H1 (cell line): ENCODE measurements around the gene CRTAC1. TPM values are rescaled to one million over a fixed set of nuclear protein-coding genes. Genes with fewer than 3 reads are reported as not detected.

Experiments
- ATF2 ChIP-seq: IDR thresholded peaks from 2 replicates; pipeline ENCODE4 v1.6.1; 2012; ENCODE audit warnings: low read length, inconsistent platforms
- BCL11A ChIP-seq, 2 experiments: IDR thresholded peaks; one replicate each; pipeline ENCODE4 v1.6.1; 2011; ENCODE audit warnings: low read depth in 2 of 2, low read length in 2 of 2, mild to moderate bottlenecking in 2 of 2
- CEBPB ChIP-seq: IDR thresholded peaks from 2 replicates; pipeline ENCODE4 v1.6.1; 2012; ENCODE audit warnings: low read depth, low read length
- CTCF ChIP-seq, 3 experiments: IDR thresholded peaks; 1 replicate in 2 of 3; 2 replicates in 1 of 3; pipeline versions ENCODE4 v1.5.1 to v1.6.1; 2011; ENCODE audit warnings: low read length in 3 of 3, mild to moderate bottlenecking in 3 of 3, inconsistent platforms in 2 of 3, low read depth in 1 of 3, moderate library complexity in 1 of 3; ENCODE audit not compliant: insufficient read depth in 1 of 3; ENCODE audit errors: control extremely low read depth in 1 of 3
- EZH2 ChIP-seq: fragments of 200-600 bp; sonication (generic); IDR thresholded peaks from 2 replicates; pipeline ENCODE4 v1.7.1; 2012; ENCODE audit warnings: low read depth, mild to moderate bottlenecking, moderate library complexity, low read length, inconsistent platforms; ENCODE audit not compliant: severe bottlenecking
- GTF2F1 ChIP-seq: IDR thresholded peaks from 2 replicates; pipeline ENCODE4 v1.6.1; 2012; ENCODE audit warnings: low read depth, low read length, improper control_type of control experiment, borderline replicate concordance
- KDM1A ChIP-seq: fragments of 200-600, 300-600 bp; sonication (generic); IDR thresholded peaks from 2 replicates; pipeline ENCODE4 v1.7.1; 2016; ENCODE audit warnings: mild to moderate bottlenecking, low read length, borderline replicate concordance
- KDM4A ChIP-seq: IDR thresholded peaks from one replicate; pipeline ENCODE4 v1.7.1; 2012; ENCODE audit warnings: low read depth, mild to moderate bottlenecking, moderate library complexity, low read length, inconsistent platforms; ENCODE audit not compliant: severe bottlenecking
- RFX5 ChIP-seq: IDR thresholded peaks from 2 replicates; pipeline ENCODE4 v1.6.1; 2011; ENCODE audit warnings: low read depth, low read length, improper control_type of control experiment, borderline replicate concordance
- RXRA ChIP-seq: IDR thresholded peaks from 2 replicates; pipeline ENCODE4 v1.6.1; 2011; ENCODE audit warnings: low read depth, mild to moderate bottlenecking, low read length, moderate library complexity; ENCODE audit not compliant: insufficient read depth
- SP1 ChIP-seq: IDR thresholded peaks from 2 replicates; pipeline ENCODE4 v1.6.1; 2011; ENCODE audit warnings: low read depth, low read length
- SRF ChIP-seq: IDR thresholded peaks from 2 replicates; pipeline ENCODE4 v1.6.1; 2011; ENCODE audit warnings: mild to moderate bottlenecking, low read depth, low read length, moderate library complexity
- SUZ12 ChIP-seq: fragments of 200-600 bp; sonication (generic); IDR thresholded peaks from 2 replicates; pipeline ENCODE4 v1.6.1; 2012; ENCODE audit warnings: mild to moderate bottlenecking, inconsistent platforms, low read length, moderate library complexity, mixed read lengths
- TAF7 ChIP-seq: optimal IDR thresholded peaks from 2 replicates; pipeline ENCODE3; 2011; ENCODE audit warnings: low read depth, mild to moderate bottlenecking, inconsistent platforms, low read length, moderate library complexity, borderline replicate concordance
- polyA plus RNA-seq, 7 experiments: library from polyadenylated mRNA; depleted of rRNA in 3 of 7; stranded (reverse) in 5 of 7; unstranded in 2 of 7; fragments of >200 nt in 5 of 7; fragments of 200-250 nt in 2 of 7; gene quantifications; 1 replicate in 5 of 7; 2 replicates in 1 of 7; 4 replicates in 1 of 7; pipeline versions ENCODE4 v1.2.1 to v1.2.3, GENCODE V29; 2011 to 2013; ENCODE audit warnings: missing spikeins in 2 of 7, mixed read lengths in 2 of 7
- total RNA-seq: library from RNA; stranded (reverse); fragmentation: NEBNext Ultra II Directional; extraction: Animal tissue kit (Norgen Biotek cat#: 25700); gene quantifications from 2 replicates; pipeline ENCODE4 v1.2.1, GENCODE V29; 2021

The CRTAC1 gene
- total and polyA plus RNA-seq, 2 of the 8 experiments (the other 6 are each of a cell fraction or from before 2014, with no cell fraction given): 0.91 to 1.2 TPM

GRCh38 chr10:98029149-98030092 is 1.0 kb downstream of the CRTAC1 start (continued):
- no peak for TF ChIP-seq TAF7
- no peak for TF ChIP-seq CTCF (IDR thresholded peaks at IDR 0.05; ENCODE audit: control extremely low read depth in 1 of 3, insufficient read depth in 1 of 3, low read depth in 1 of 3, low read length in 3 of 3)
- peak; percentile 73 for TF ChIP-seq SUZ12
- TF ChIP-seq SP1: no peak
- no peak for TF ChIP-seq BCL11A (IDR thresholded peaks at IDR 0.05; ENCODE audit: low read depth in 2 of 2, low read length in 2 of 2)
- no peak for TF ChIP-seq GTF2F1
- TF ChIP-seq RXRA: no peak
- TF ChIP-seq KDM1A: no peak
- no peak for TF ChIP-seq ATF2
- TF ChIP-seq CEBPB: no peak
- TF ChIP-seq KDM4A: no peak
- peak; percentile 75 for TF ChIP-seq EZH2
- TF ChIP-seq SRF: no peak
- TF ChIP-seq RFX5: no peak
